GM10266 (cell line): ENCODE results near the gene ADAMTS13.

Source experiments
- DNase-seq: peaks from one replicate; pipeline ENCODE4 v3.0.0; 2012; ENCODE audit errors: extremely low spot score
- TF ChIP-seq, protein P1 (sequence below): IDR thresholded peaks from 2 replicates; pipeline ENCODE4 v1.5.1; 2012; ENCODE audit warnings: mild to moderate bottlenecking, low read depth; ENCODE audit not compliant: control insufficient read depth, insufficient read depth; ENCODE audit errors: missing control alignments

The ADAMTS13 gene

DNA sequence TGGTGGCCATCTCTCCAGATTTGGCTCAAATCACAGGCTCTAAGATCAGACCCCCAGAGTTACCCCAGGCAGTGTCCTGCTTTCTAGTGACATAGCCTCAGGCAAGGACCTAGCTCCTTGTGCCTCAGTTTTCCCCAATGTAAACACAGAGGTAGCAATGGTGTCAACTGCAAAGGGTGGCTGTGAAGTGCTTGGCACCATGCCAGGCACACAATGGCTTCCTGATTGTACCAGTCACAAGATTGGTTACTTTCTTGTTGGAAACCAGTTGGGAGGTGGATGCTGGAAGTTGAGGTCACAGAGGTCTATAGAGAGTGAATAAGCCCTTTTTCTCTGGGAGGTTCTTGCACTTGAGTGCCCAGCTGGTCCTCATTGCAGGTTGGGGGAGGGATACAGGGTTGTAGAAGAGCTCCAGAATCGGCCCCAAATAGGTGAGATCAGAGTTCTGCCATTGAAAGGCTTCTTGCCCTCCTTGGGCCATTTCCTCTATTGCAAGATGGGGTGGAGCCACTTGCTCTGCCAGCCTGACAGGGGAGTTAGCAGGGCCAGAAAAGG, 43.7 kb upstream of the ADAMTS13 start:
- TF ChIP-seq, protein P1, sequence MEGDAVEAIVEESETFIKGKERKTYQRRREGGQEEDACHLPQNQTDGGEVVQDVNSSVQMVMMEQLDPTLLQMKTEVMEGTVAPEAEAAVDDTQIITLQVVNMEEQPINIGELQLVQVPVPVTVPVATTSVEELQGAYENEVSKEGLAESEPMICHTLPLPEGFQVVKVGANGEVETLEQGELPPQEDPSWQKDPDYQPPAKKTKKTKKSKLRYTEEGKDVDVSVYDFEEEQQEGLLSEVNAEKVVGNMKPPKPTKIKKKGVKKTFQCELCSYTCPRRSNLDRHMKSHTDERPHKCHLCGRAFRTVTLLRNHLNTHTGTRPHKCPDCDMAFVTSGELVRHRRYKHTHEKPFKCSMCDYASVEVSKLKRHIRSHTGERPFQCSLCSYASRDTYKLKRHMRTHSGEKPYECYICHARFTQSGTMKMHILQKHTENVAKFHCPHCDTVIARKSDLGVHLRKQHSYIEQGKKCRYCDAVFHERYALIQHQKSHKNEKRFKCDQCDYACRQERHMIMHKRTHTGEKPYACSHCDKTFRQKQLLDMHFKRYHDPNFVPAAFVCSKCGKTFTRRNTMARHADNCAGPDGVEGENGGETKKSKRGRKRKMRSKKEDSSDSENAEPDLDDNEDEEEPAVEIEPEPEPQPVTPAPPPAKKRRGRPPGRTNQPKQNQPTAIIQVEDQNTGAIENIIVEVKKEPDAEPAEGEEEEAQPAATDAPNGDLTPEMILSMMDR = no peak
- DNase-seq = no peak

DNA sequence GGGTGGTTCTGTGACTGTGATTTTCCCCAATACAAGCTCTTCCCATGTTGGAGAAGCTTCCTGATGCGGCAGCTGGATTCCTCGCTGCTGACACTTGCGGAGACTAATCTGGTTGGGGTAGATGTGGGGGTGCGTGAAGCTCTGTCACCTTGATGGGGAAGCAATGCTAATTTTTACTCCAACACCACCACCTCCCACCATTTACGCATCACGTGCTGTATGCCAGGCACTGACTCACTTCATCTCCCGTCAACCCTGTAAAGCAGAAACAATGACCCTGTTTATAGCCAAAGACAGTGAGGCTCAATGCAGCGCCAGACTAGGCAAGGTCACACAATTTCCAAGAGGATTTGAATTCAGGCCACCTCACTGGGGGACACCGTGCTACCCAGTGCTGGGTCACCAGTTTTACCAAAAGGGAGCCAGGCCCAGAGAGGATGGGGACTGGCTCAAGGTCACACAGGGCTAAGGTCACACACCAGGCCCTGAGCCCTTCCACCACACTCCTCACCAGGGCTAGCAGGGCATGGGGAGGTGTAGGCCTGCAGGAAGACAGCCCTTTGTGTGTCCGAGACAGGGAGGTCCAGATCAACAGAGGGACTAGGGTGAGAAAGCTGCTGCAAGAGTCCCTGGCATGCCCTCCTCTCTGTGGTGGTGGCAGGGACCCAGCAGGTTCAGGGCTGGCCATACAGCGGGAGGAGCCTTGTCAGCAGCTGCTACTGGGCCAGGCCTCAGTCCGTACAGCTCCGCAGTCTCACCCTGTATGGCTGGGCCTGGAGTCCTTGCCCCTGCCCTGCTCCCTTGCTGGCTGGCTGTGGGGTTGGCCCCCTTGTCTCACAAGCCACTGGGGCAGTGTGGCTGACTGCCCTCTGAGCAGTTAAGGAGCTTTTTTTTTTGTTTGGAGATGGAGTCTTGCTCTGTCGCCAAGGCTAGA, 42.7 kb upstream of the ADAMTS13 start:
- DNase-seq = no peak
- TF ChIP-seq, protein P1 = no peak

DNA sequence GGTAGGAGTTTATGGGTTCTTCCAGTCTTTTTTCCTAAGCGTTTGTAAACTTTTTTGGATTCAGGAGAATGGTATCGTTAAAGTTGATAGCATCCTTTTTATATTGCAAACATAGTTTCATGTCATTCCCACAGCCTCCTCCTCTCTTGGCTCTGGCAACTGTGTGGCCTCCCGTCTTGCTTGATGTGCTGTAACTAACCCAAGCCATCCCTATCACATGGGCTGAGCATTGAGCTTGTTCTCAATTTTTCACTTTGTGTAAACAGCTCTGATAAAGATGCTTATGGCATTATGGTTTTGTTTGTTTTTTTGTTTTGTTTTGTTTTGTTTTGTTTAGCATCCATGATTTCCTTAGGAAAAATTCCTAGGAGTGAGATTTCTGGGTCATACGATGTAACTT, 41.4 kb upstream of the ADAMTS13 start:
- DNase-seq = no peak
- TF ChIP-seq, protein P1 = no peak

DNA sequence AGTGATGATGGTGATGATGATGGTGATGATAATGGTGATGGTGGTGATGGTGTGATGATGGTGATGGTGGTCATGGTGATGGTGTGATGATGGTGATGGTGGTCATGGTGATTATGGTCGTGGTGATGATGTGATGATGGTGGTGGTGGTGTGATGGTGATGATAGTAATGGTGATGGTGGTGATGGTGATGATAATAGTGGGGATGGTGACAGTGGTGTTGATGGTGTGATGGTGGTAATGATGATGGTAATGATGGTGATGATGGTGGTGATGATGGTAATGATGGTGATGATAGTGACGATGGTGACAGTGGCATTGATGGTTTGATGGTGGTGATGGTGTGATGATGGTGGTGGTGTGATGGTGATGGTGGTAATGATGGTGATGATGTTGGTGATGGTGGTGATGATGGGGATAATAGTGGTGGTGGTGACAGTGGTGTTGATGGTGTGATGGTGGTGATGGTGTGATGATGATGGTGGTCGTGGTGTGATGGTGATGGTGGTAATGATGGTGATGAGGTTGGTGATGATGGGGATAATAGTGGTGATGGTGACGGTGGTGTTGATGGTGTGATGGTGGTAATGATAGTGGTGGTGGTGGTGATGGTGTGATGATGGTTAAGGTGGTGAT, 39.5 kb upstream of the ADAMTS13 start:
- TF ChIP-seq, protein P1 = no peak
- no peak for DNase-seq

DNA sequence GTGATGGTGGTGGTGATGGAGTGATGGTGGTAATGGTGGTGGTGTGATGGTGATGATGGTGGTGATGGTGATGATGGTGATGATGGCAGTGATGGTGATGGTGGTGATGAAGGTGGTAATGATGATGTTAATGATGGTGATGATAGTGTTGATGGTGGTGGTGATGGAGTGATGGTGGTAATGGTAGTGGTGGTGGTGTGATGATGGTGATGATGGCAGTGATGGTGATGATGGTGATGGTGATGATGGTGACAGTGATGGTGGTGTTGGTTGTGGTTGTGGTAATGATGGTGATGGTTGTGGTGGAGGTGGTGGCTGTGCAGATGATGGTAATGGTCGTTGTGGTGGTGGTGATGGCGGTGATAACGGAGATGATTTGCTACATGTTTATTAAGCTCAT, 38.7 kb upstream of the ADAMTS13 start:
- no peak for DNase-seq
- TF ChIP-seq, protein P1 = no peak

DNA sequence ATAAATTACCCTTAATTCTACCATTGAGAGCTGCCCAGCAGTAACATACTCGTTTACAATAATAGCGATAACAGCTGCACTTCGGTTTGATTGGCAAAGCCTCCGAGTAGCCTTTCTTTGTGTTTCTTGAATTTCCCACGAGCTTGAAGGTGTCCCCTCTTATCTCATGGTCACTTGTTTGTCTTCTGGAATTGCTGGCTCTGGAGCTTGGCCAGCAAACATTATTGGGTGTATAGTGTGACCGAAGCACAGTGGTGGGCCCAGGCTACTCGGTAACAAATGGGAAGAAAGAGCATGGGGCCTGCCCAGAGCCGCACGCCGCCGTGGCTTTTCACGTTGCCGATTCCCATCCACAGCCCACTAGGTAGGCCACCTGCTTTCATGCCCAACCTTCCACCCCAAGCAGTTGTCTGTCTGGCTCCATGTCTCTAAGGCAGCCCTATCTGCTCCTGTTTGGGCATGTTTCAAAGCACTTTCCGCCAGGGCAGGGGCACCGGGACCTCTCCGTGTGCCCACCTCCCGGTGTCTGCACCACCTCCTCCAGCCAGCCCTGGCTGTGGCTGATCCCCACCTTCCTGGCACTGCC, 37.3 kb upstream of the ADAMTS13 start:
- no peak for DNase-seq
- TF ChIP-seq, protein P1 = no peak

DNA sequence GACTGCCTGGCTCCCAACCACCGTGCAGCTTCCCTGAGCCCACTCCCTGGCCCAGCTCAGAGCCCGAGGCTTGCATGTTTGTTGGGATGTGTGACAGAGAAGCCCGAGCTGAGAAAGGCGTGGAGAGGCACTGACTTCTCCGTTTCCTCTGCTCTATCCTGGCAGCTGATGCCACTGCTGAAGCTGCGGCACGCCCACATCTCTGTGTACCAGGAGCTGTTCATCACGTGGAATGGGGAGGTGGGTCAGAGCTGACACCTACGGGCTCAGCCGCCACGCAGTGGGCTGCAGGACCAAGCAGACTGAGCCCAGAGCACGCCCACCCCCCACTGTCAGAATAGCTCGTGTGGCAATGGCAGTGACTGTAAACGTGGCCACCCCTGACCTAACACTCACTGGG, 36.7 kb upstream of the ADAMTS13 start:
- TF ChIP-seq, protein P1 = no peak
- no peak for DNase-seq
